NOMO-1 (cell line): ENCODE results near the gene ANO10.
A peak's percentile ranks its signal among the peaks of the same experiment; 100 is the strongest.

Experiments used
- DNase-seq, 2 experiments: peaks; one replicate each; lab custom pipeline; 2025; ENCODE audit not compliant: unreplicated experiment in 2 of 2; lab: John Stamatoyannopoulos, UW

The ANO10 gene

GRCh38 chr3:43326891-43327581, 294.8 kb downstream of the ANO10 start:
- DNase-seq: peak; percentile 13 to 54

- DNase-seq: no peak
Measured at GRCh38 chr3:43323541-43323940, 298.3 kb downstream of the ANO10 start.

- DNase-seq: no peak
Measured at GRCh38 chr3:43320288-43320687, 301.5 kb downstream of the ANO10 start.

GRCh38 chr3:43319794-43320193, 302.0 kb downstream of the ANO10 start:
- DNase-seq: no peak

GRCh38 chr3:43319376-43319775, 302.4 kb downstream of the ANO10 start:
- DNase-seq: no peak

- DNase-seq: no peak
Measured at GRCh38 chr3:43317461-43318316, 304.1 kb downstream of the ANO10 start.

GRCh38 chr3:43316783-43317460, 304.9 kb downstream of the ANO10 start:
- DNase-seq: no peak
